Naive thymus-derived CD8-positive, alpha-beta T cell (primary cell): Measurements from ENCODE around the gene RCN2. TPM values are rescaled to one million over a fixed set of nuclear protein-coding genes. Genes with fewer than 3 reads are reported as not detected.

Experiments
- ATAC-seq, 2 donors: fragments of 150-1000 bp; cut with Tn5 transposase in 1 of 2; sonication (Bioruptor Pico), chemical (Tn5 transposase) in 1 of 2; 1 replicate in 1 of 2; 2 replicates in 1 of 2; pipeline ENCODE4 v1.10.0; 2021; ENCODE audit warnings: mild to moderate bottlenecking in 2 of 2, moderate library complexity in 2 of 2
- POLR2A ChIA-PET: fragments of 350-600 bp; sonication (Branson Sonifier 250); formaldehyde crosslinking; loops from one replicate; lab custom pipeline; 2021; ENCODE audit warnings: antibody characterized with exemption; lab: Charles Lee
- DNase-seq, 10 donors: peaks; one replicate each; pipeline versions ENCODE4 v3.0.0 to v3.0.0-alpha.2; 2020 to 2022
- H3K27ac Mint-ChIP-seq, 10 donors: one replicate each; pipeline ENCODE4 v1.8.0; 2020 to 2022; ENCODE audit warnings: mild to moderate bottlenecking in 10 of 10, mixed read lengths in 10 of 10, moderate library complexity in 4 of 10, inconsistent platforms in 1 of 10
- H3K27me3 Mint-ChIP-seq, 5 donors: one replicate each; pipeline ENCODE4 v1.8.0; 2021 to 2022; ENCODE audit warnings: mixed read lengths in 5 of 5
- H3K36me3 Mint-ChIP-seq, 3 donors: one replicate each; pipeline ENCODE4 v1.8.0; 2020 to 2022; ENCODE audit warnings: mixed read lengths in 3 of 3, mild to moderate bottlenecking in 2 of 3, inconsistent platforms in 1 of 3
- H3K4me1 Mint-ChIP-seq, 4 donors: one replicate each; pipeline ENCODE4 v1.8.0; 2021 to 2022; ENCODE audit warnings: mixed read lengths in 4 of 4
- H3K4me3 Mint-ChIP-seq, 10 donors: one replicate each; pipeline ENCODE4 v1.8.0; 2020 to 2022; ENCODE audit warnings: mild to moderate bottlenecking in 10 of 10, mixed read lengths in 10 of 10, moderate library complexity in 6 of 10, inconsistent platforms in 1 of 10
- H3K9me3 Mint-ChIP-seq, 9 donors: one replicate each; pipeline ENCODE4 v1.8.0; 2020 to 2022; ENCODE audit warnings: mixed read lengths in 9 of 9, mild to moderate bottlenecking in 3 of 9, inconsistent platforms in 1 of 9, moderate library complexity in 1 of 9
- polyA plus RNA-seq, 3 donors: library from polyadenylated mRNA; unstranded; fragments of 300-500 nt; fragmentation: Illumina TruSeq; gene quantifications; one replicate each; pipeline ENCODE4 v1.2.3, GENCODE V29; 2021
- total RNA-seq, 8 experiments: library from RNA in 2 of 8; stranded (reverse) in 2 of 8; gene quantifications; one replicate each; pipeline ENCODE4 v1.2.3 and lab custom pipeline; 2021 to 2026

Gene RCN2
- total and polyA plus RNA-seq, 5 experiments from 2014 or later: 30.7 to 46.5 (median 40.3) TPM

DNA sequence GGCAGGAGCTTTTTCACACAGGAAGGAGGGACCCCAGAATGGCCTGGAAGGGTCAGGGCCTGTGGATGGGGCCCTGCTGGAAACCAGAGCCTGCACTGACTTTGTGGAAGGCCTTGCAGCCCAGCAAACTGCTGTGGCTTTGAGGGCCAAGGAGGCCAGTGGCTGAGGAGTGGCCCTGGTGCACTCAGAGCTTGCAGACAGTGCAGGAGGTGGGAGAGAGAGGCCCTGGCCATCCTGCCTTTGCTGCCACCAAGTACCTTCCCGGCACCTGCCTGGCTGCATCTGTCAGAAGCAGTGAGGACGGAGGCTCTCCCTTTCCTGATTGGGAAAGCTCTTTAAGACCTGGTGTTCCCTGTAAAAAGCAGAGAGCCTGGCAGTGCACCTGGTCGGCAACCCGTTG lies 69.8 kb downstream of the RCN2 start:
- no peaks in the 10 kb centered on the region for H3K9me3 Mint-ChIP-seq
- peaks cover 4 to 41% (median 4%) of the 10 kb centered on the region in 3 donors for H3K36me3 Mint-ChIP-seq
- H3K4me1 Mint-ChIP-seq: peaks cover 44 to 93% (median 91%) of the 10 kb centered on the region in 4 donors
- DNase-seq (peak in 1 of 10 donors; percentile 24), ATAC-seq (no peak)
- H3K27me3 Mint-ChIP-seq: no peaks in the 10 kb centered on the region
- POLR2A ChIA-PET: interaction anchor here (0.8 kb wide), 1 partner anchor 10 kb away, joined by 3 read pairs; no protein-coding TSS in a partner anchor
- H3K4me3 Mint-ChIP-seq: peak overlapping the region in 6 of 10 donors; percentile 2 to 75 (median 32)
- H3K27ac Mint-ChIP-seq: peak overlapping the region in 9 of 10 donors; percentile 48 to 97 (median 79)

- DNase-seq (peak in 1 of 10 donors; percentile 19), ATAC-seq (no peak)
- Mint-ChIP-seq H3K4me3 (peak overlapping the region in 7 of 10 donors; percentile 3 to 81 (median 71)), H3K9me3 (no peaks in the 10 kb centered on the region), H3K27ac (peak overlapping the region; percentile 77 to 97 (median 94)), H3K36me3 (peaks cover 4 to 45% (median 4%) of the 10 kb centered on the region in 3 donors), H3K27me3 (no peaks in the 10 kb centered on the region), H3K4me1 (peaks cover 44 to 94% (median 91%) of the 10 kb centered on the region in 4 donors)
- POLR2A ChIA-PET: interaction anchor here (0.8 kb wide), 1 partner anchor 9 kb away, joined by 3 read pairs; no protein-coding TSS in a partner anchor
Measured at GRCh38 chr15:77001966-77002365, 70.4 kb downstream of the RCN2 start.

- ATAC-seq: no peak
- peak overlapping the region; percentile 58 to 88 (median 74) for H3K4me3 Mint-ChIP-seq
- H3K27me3 Mint-ChIP-seq: no peaks in the 10 kb centered on the region
- peak in 1 of 10 donors; percentile 16 for DNase-seq
- H3K27ac Mint-ChIP-seq: peak overlapping the region; percentile 84 to 97 (median 94)
- no peaks in the 10 kb centered on the region for H3K9me3 Mint-ChIP-seq
- H3K4me1 Mint-ChIP-seq: peaks cover 40 to 92% (median 88%) of the 10 kb centered on the region in 4 donors
- POLR2A ChIA-PET: interaction anchor here (1.2 to 9.4 kb wide), 3 partner anchors 6 to 71 kb away, joined by 4 to 79 read pairs (median 8); partner anchors contain the start of genes PSTPIP1 and RCN2
- H3K36me3 Mint-ChIP-seq: peaks cover 4 to 48% (median 4%) of the 10 kb centered on the region in 3 donors
Measured at GRCh38 chr15:77002436-77002835, 70.9 kb downstream of the RCN2 start.

DNA sequence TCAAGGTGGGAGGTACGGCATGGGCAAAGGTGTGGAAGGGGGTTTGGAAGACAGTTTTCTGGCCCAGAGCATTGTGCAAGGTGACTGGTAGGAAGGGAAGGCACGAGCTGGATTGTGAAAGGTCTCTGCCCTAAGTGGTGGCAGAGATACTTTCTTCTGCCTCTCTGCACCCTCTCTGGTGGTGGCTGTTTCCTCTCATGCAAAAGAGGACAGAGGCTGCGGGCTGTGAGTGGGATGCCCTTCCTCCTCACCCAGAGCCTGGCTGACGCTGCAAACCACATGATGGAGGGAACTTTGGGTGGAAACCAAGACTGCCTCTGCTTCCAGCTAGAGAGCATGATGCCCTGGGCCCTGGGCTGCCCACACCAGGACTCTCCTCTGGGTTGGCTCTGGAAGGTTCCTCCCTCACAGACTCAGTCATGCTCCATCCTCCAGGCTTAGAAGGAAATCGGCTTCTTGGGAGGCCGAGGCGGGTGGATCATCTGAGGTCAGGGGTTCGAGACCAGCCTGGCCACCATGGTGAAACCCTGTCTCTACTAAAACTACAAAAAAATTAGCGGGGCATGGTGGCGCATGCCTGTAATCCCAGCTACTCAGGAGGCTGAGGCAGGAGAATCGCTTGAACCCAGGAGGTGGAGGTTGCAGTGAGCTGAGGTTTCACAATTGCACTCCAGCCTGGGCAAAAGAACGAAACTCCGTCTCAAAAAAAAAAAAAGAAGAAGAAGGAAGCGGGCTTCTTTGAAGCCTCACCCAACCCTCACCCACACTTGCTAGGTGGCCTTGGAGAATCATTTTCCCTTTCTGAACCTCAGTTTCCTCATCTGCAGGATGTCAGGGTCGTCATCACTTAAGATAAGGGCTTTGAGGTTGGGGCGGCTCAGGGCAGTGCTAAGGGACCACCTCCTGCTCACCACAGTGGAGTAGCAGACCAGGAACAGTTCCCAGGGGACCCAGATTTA lies 71.7 kb downstream of the RCN2 start:
- POLR2A ChIA-PET: interaction anchor here (0.5 to 9.4 kb wide), 5 partner anchors 7 to 462 kb away, joined by 3 to 79 read pairs (median 4); partner anchors contain the start of genes PSTPIP1 and RCN2
- ATAC-seq (peak; percentile 91), DNase-seq (peak in 9 of 10 donors; percentile 45 to 76 (median 64))
- no peaks in the 10 kb centered on the region for H3K9me3 Mint-ChIP-seq
- peaks cover 4 to 50% (median 4%) of the 10 kb centered on the region in 3 donors for H3K36me3 Mint-ChIP-seq
- H3K4me1 Mint-ChIP-seq: peaks cover 38 to 91% (median 83%) of the 10 kb centered on the region in 4 donors
- no peaks in the 10 kb centered on the region for H3K27me3 Mint-ChIP-seq
- H3K4me3 Mint-ChIP-seq: peak overlapping the region; percentile 58 to 88 (median 74)
- H3K27ac Mint-ChIP-seq: peak overlapping the region; percentile 84 to 97 (median 94)

Other genes starting within 250 kb of the RCN2 start
- 10 to 100 TPM; 42.3 to 58.5 TPM for gene SCAPER, start 26.4 kb upstream of the RCN2 start, total RNA-seq
- gene SCAPER, start 26.4 kb upstream of the RCN2 start, polyA plus RNA-seq: 10 to 100 TPM; 12.3 to 17.7 (median 15.9) TPM
- gene PSTPIP1, start 63.4 kb downstream of the RCN2 start, total RNA-seq: 100 to 1,000 TPM; 118 to 124 TPM
- gene PSTPIP1, start 63.4 kb downstream of the RCN2 start, polyA plus RNA-seq: 10 to 100 TPM; 34.0 to 50.6 (median 41.8) TPM
- 10 to 100 TPM; 36.6 to 36.8 TPM for gene TSPAN3, start 139.4 kb downstream of the RCN2 start, total RNA-seq
- gene TSPAN3, start 139.4 kb downstream of the RCN2 start, polyA plus RNA-seq: 100 to 1,000 TPM in 2 of 3 donors, 10 to 100 TPM in 1; 87.9 to 120 (median 115) TPM